ENCODE data around the gene ZNF682.
"Not testable (repeated sequence)": the region's sequence is repeated elsewhere in the genome, so short reads cannot be mapped to it uniquely, and the experiment has no call there.

The ZNF682 gene

DNA sequence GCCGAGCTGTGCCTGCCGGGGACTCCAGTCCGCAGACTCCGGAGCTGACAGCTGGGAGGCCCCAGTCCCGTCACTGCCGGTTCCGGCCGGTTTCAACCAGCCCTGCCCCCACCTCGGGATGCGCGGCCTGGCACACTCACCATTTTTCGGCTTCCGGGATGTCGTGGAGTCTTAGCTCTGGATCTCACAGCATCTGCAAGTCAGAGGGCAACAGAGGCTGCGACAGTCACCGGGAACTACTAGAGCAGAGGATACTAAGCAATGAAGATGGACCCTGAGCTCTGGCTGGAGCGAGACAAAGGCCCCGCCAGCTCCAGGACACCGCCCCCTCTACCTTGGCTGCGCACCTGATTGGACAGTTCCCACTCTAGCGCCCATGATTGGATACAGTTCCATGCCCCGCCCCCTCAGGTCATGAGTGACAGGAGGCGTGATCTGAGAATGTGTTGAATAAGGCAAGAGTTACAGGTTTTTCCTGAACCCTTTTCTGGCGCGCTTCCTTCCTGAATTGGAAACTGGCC is at the start of gene ZNF682:
ZNF682 (minus strand) TSS at position 303 of the 521 bp plus-strand sequence; CDS start at position 143, 160 bp downstream.
- no peak for DNase-seq (ENCODE audit: low spot score)

DNA sequence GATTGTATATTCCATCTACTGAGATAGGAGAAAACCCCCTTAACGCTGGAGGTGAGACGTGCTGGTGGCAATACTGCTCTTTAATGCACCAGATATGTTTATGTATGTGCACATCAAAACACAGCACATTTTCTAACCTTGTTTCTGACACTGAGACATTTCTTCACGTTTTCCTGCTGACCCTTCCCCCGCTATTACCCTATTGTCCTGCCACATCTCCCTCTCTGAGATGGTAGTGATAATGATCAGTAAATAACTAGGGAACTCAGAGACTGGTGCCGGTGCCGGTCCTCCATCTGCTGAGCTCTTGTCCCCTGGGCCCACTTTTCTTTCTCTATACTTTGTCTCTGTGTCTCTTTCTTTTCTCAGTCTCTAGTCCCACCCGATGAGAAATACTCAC is 43.6 kb upstream of the ZNF682 start:
- not testable (repeated sequence) for DNase-seq (ENCODE audit: low spot score)

GRCh38 chr19:20082232-20082833 is 43.0 kb upstream of the ZNF682 start:
- not testable (repeated sequence) for DNase-seq (ENCODE audit: low spot score)

GRCh38 chr19:20080656-20081055 is 41.4 kb upstream of the ZNF682 start:
- DNase-seq (ENCODE audit: low spot score) = no peak

DNA sequence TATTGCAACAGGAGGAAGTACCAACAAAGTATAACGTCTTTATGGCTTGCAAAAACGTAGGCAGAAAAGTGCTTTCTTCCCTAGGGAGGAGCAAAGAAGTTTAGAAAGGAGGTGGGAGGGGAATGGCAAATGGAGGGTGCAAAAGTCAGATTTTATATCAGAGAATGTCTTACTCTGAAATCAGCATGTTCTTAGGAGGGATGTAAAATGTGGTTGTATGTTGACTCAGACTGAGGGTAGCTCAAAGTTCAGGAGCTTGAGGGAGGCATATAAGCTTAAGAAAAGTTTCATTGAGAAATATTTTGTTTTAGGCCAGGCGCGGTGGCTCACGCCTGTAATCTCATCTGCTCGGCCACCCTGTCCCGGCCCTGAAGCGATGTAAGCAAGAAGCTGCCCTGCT is 40.2 kb upstream of the ZNF682 start:
- DNase-seq (ENCODE audit: low spot score) = no peak

DNA sequence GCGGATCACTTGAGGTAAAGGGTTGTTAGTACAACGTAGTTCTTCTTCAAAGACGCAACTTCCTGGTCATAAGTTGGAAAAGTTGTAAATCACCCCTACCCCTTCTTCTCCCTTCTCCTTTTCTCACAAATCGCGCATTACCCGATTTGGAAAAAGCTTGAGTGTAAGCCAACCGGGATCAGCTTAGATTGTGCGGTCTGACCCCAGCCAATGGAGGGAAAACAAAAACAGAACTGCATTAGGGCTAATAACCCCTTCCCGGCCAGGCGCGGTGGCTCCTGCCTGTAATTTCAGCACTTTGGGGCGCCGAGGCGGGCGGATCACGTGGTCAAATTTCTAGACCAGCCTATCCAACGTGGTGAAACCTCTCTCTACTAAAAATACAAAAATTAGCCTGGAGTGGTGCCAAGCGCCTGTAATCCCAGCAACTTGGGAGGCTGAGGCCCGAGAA is 39.3 kb upstream of the ZNF682 start:
- no peak for DNase-seq (ENCODE audit: low spot score)

GRCh38 chr19:20077791-20078463 is 38.6 kb upstream of the ZNF682 start, which contains the start of gene ZNF90:
Gene ZNF90 (plus strand): TSS chr19:20078000. CDS start chr19:20078133, 133 bp downstream.
- DNase-seq (ENCODE audit: low spot score) = no peak

- DNase-seq (ENCODE audit: low spot score) = no peak
Measured at GRCh38 chr19:20072936-20073335, 33.6 kb upstream of the ZNF682 start.

GRCh38 chr19:20070691-20071090 is 31.4 kb upstream of the ZNF682 start:
- no peak for DNase-seq (ENCODE audit: low spot score)

DNA sequence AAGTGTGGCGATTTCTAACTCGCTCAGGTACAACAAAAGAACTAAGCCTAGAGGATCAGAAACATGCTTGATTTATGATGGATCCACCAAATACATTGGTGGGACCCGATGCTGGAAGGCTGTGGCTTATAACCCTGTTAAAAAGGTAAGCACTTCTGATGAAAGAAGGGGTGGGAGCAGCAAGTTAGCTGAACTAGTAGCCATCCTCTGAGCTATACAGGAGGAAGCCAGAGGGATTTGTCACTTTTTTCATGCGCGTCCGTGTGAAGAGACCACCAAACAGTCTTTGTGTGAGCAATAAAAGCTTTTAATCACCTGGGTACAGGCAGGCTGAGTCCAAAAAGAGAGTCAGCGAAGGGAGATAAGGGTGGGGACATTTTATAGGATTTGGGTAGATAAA is 29.3 kb upstream of the ZNF682 start:
- not testable (repeated sequence) for DNase-seq (ENCODE audit: low spot score)

GRCh38 chr19:20067943-20068342 is 28.6 kb upstream of the ZNF682 start:
- no peak for DNase-seq (ENCODE audit: low spot score)

DNA sequence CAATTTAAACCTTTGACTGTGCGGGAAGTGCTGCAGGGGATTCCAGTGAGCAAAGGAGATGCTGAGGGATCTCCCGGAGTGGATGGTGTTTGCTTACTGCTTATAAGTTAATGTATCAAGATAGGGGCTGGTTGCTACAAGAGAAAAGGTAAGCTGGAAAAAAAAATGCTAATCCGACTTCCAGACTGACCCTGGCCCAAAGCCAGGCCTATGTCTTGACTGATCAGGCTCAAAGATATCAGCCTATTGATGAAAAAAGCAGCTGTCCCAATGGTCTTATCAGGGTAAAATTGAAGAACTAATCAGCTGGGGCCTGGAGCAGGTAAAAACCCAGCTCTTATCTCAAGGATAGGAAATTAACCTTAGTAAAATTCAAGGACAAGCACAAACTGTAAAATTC is 27.6 kb upstream of the ZNF682 start:
- DNase-seq (ENCODE audit: low spot score) = no peak

DNA sequence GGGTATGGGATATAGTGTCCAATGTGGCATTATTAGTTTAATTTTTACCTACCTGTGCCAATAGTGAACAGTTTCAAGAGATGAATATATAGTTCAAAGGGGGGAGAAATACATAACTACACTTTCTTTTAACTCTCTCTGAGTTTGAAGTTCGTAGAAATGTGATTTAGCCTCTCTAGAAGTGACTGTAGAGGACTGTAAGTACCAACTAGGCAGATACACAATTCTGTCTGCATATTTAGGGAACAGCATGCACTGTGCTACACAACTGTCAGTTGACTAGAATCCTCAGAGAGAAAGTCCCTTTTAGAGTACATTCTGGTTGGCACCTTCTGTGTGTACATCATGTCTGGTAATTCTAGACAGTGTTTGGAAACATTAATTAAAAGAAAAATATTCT is 21.0 kb upstream of the ZNF682 start:
- DNase-seq (ENCODE audit: low spot score) = no peak

GRCh38 chr19:20058738-20059137 is 19.4 kb upstream of the ZNF682 start:
- not testable (repeated sequence) for DNase-seq (ENCODE audit: low spot score)

DNA sequence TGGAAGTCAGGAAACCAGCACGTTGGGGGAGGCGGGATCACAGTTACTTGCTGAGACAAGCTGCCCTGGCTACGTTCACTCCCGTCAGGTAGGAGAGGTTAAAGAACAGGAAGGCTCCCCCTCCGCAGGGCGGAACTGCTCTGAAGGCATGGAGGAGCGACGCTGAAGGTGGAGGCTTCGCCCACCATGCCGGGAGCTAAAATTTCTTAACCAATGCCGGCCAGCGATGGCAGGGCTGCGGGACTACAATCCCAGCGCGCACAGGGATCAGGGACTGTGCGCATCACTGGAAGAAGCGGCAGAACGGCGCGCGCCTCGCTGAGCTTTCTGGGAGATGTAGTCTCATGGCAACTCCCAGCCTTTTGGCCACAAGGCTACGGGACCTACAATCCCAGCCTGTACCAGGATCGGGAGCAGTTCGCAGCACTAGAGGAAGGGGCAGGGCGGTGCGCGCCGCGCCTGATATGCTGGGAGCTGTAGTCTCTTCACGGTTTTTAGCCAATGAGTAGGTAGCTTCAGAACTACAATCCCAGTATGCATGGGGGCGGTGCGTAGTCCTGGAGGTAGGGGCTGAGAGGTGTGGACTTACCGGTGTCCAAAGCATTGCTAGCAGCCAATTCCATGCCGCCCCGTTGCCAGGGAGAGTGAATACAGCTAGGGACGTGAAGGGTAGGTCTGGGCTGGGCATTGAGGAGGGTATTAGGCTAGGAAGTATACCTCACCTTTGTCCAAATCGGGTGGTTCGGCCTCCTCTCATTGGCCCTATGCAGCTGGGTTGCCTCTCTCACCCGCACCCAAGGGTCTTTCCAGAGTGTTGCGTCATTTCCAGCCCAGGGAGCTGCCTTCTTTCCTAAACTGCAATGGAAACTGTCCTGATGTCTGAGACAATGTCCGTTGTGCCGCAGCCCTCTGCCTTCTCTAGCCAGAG is 12.8 kb upstream of the ZNF682 start:
- DNase-seq (ENCODE audit: low spot score) = no peak

DNA sequence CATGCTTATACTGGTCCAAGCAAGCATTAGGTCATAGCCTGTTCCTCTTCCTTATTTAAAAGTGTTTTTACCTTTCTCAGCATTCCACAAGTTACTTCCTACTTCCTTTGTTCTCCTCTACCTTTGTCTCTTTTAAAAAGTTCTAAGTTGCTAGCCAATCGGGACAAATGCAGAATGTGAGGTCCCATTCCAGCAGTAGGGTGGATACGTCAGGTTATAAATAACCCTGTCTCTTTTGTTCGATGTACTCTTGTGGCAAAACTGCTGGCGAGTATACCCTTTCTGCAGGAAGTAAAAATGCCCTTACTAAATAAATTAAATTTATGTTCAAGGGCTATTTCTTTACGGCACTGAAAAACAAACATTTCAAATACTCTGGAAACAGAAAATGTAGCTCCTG is 6.4 kb upstream of the ZNF682 start:
- DNase-seq (ENCODE audit: low spot score) = not testable (repeated sequence)

- no peak for DNase-seq (ENCODE audit: low spot score)
Measured at GRCh38 chr19:20044663-20045062, 5.4 kb upstream of the ZNF682 start.

DNA sequence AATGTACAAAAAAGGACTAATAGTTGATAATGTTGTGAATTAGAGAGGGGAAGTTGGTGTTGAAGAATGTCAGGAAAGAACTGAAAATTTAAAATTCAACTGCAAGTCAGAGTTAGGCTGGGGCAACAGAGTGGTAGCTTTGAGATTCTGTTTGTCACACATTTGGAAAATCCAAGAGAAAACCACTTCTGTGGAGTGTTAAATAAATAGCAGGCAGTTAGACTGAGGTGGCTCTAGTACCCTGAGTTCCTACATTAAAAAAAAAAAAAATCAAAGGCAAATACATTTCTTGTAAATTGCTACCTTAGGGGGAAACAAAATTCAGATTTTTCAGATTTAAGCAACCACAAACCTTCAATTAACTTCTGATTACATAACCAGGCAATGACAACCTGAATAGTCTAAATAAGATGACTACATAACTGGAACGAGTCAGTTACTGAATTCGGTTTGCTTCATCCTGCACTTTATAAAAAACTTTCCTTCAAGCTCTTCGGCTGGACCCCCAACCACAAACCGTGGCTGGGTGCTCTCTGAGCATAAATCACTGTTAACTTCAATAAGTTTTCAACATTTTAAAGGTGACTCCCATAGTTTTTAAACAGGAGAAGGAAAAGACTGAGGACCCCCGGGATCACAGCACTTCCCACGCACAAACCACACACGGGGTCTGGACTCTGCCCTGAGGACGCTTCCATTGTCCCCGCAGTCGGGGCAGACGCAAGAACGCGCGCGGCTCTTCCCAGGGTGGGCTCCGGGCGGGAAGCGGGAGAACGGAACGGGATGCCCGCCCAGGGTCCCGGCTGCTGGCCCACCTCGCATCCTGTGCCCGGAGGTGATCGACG is 725 bp downstream of the ZNF682 start:
- no peak for DNase-seq (ENCODE audit: low spot score)

- DNase-seq (ENCODE audit: low spot score) = no peak
Measured at GRCh38 chr19:20035935-20036334, 3.4 kb downstream of the ZNF682 start.

DNA sequence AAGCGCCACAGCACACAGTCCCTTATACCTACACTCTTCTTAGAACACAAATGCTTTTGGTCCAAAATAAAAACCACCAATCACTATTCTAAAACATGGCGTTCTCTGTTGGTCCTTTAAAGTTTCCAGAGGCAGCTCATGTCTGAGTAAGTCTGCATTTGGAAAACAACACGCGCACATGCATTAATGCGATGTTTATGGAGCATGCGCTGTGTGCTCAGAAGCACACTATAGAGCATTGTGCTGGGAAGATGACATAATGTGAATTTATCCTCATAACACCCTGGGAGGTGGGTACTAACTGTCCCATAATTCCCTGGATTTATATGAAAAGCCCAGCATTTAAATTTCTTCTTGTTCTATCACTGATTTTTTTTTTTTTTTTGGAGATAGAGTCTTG is 10.7 kb downstream of the ZNF682 start:
- DNase-seq (ENCODE audit: low spot score) = no peak

DNA sequence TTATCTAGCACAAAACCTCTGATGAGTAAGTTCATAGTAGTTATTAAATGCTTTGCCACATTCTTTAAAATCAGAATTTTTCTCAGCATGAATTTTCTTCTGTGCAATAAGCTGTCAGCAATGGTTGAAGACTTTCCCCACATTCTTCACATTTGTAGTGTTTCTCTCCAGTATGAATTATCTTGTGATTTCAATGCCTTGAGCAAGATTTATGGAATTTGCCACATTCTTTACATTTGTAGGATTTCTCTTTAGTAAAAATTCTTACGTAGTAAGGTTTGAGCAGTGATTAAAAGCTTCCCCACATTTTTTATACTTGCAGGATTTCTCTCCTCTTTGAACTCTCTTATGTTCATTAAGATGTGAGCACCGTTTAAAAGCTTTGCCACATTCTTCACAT is 33.6 kb downstream of the ZNF682 start:
- DNase-seq (ENCODE audit: low spot score) = no peak
